Measurements from ENCODE around the gene IFNAR1. TPM values are rescaled to one million over a fixed set of nuclear protein-coding genes. Genes with fewer than 3 reads are reported as not detected.

The IFNAR1 gene
- total RNA-seq, 2 experiments from 2014 or later = 37.6 to 40.9 TPM

GRCh38 chr21:33332143-33332542 is 7.4 kb downstream of the IFNAR1 start:
- H3K9me3 Mint-ChIP-seq = peaks cover 15% of the 10 kb centered on the region
- peak overlapping the region; percentile 64 for H3K27ac Mint-ChIP-seq
- CTCF ChIA-PET = interaction anchor here (1.4 to 3.3 kb wide), 4 partner anchors 15 to 110 kb away, joined by 3 to 12 read pairs (median 6); no protein-coding TSS in a partner anchor
- H3K4me1 Mint-ChIP-seq = peaks cover 62% of the 10 kb centered on the region
- H3K4me3 Mint-ChIP-seq = peak overlapping the region; percentile 6
- POLR2A ChIA-PET = interaction anchor here (1.6 kb wide), 1 partner anchor 30 kb away, joined by 4 read pairs; no protein-coding TSS in a partner anchor
- H3K27me3 Mint-ChIP-seq = no peaks in the 10 kb centered on the region
- H3K36me3 Mint-ChIP-seq (ENCODE audit: low read depth) = peaks cover 42% of the 10 kb centered on the region
- peak; percentile 53 for DNase-seq

- ChIA-PET CTCF (interaction anchor here (0.6 to 0.7 kb wide), 2 partner anchors 20 to 168 kb away, joined by 3 read pairs; no protein-coding TSS in a partner anchor), POLR2A (no interaction called here)
- peaks cover 40% of the 10 kb centered on the region for H3K36me3 Mint-ChIP-seq (ENCODE audit: low read depth)
Measured at GRCh38 chr21:33334191-33334590, 9.4 kb downstream of the IFNAR1 start.

GRCh38 chr21:33334824-33335223 is 10.1 kb downstream of the IFNAR1 start:
- H3K27me3 Mint-ChIP-seq = no peaks in the 10 kb centered on the region
- CTCF ChIA-PET = no interaction called here
- H3K27ac Mint-ChIP-seq = no peak overlapping the region
- H3K4me1 Mint-ChIP-seq = peaks cover 42% of the 10 kb centered on the region
- POLR2A ChIA-PET = no interaction called here
- DNase-seq = no peak
- H3K9me3 Mint-ChIP-seq = peaks cover 15% of the 10 kb centered on the region
- no peak overlapping the region for H3K4me3 Mint-ChIP-seq
- peaks cover 40% of the 10 kb centered on the region for H3K36me3 Mint-ChIP-seq (ENCODE audit: low read depth)

More at GRCh38 chr21:33334191-33334590, 9.4 kb downstream of the IFNAR1 start:
- Mint-ChIP-seq H3K27ac (no peak overlapping the region), H3K9me3 (peaks cover 15% of the 10 kb centered on the region), H3K4me3 (no peak overlapping the region), H3K4me1 (peaks cover 46% of the 10 kb centered on the region), H3K27me3 (no peaks in the 10 kb centered on the region)
- no peak for DNase-seq

GRCh38 chr21:33339135-33339534 is 14.4 kb downstream of the IFNAR1 start:
- Mint-ChIP-seq H3K9me3 (peaks cover under 1% of the 10 kb centered on the region), H3K4me3 (no peak overlapping the region), H3K4me1 (peaks cover 9% of the 10 kb centered on the region), H3K27me3 (no peaks in the 10 kb centered on the region), H3K36me3 (ENCODE audit: low read depth) (peaks cover 32% of the 10 kb centered on the region), H3K27ac (no peak overlapping the region)
- CTCF ChIA-PET = interaction anchor here (3.8 kb wide), 1 partner anchor 22 kb away, joined by 11 read pairs; no protein-coding TSS in a partner anchor
- POLR2A ChIA-PET = no interaction called here
- DNase-seq = no peak

- H3K4me1 Mint-ChIP-seq = peaks cover 7% of the 10 kb centered on the region
- no peaks in the 10 kb centered on the region for H3K27me3 Mint-ChIP-seq
- no peak overlapping the region for H3K4me3 Mint-ChIP-seq
- ChIA-PET CTCF (interaction anchor here (0.6 to 3.8 kb wide), 2 partner anchors 21 to 202 kb away, joined by 6 to 11 read pairs; no protein-coding TSS in a partner anchor), POLR2A (no interaction called here)
- no peak for DNase-seq
- H3K27ac Mint-ChIP-seq = no peak overlapping the region
- peaks cover 31% of the 10 kb centered on the region for H3K36me3 Mint-ChIP-seq (ENCODE audit: low read depth)
- no peaks in the 10 kb centered on the region for H3K9me3 Mint-ChIP-seq
Measured at GRCh38 chr21:33339918-33340317, 15.1 kb downstream of the IFNAR1 start.

- Mint-ChIP-seq H3K9me3 (no peaks in the 10 kb centered on the region), H3K27ac (no peak overlapping the region), H3K4me1 (peaks cover 12% of the 10 kb centered on the region), H3K4me3 (no peak overlapping the region), H3K36me3 (ENCODE audit: low read depth) (peaks cover 61% of the 10 kb centered on the region), H3K27me3 (no peaks in the 10 kb centered on the region)
- ChIA-PET POLR2A (no interaction called here), CTCF (interaction anchor here (0.6 to 7.7 kb wide), 4 partner anchors 14 to 629 kb away, joined by 3 to 40 read pairs (median 5); no protein-coding TSS in a partner anchor)
- no peak for DNase-seq
Measured at GRCh38 chr21:33345751-33346238, 21.0 kb downstream of the IFNAR1 start.

GRCh38 chr21:33348706-33349105 is 23.9 kb downstream of the IFNAR1 start:
- Mint-ChIP-seq H3K4me1 (peaks cover 10% of the 10 kb centered on the region), H3K27ac (no peak overlapping the region), H3K9me3 (no peaks in the 10 kb centered on the region), H3K36me3 (ENCODE audit: low read depth) (peaks cover 55% of the 10 kb centered on the region), H3K27me3 (no peaks in the 10 kb centered on the region), H3K4me3 (no peak overlapping the region)
- no peak for DNase-seq
- ChIA-PET POLR2A (no interaction called here), CTCF (interaction anchor here (1.3 to 7.7 kb wide), 2 partner anchors 13 to 121 kb away, joined by 3 to 40 read pairs; no protein-coding TSS in a partner anchor)

- POLR2A ChIA-PET = no interaction called here
- peaks cover 18% of the 10 kb centered on the region for H3K4me1 Mint-ChIP-seq
- no peaks in the 10 kb centered on the region for H3K27me3 Mint-ChIP-seq
- H3K27ac Mint-ChIP-seq = no peak overlapping the region
- H3K4me3 Mint-ChIP-seq = no peak overlapping the region
- no peaks in the 10 kb centered on the region for H3K9me3 Mint-ChIP-seq
- no peak for DNase-seq
- CTCF ChIA-PET = interaction anchor here (7.7 kb wide), 1 partner anchor 11 kb away, joined by 40 read pairs; no protein-coding TSS in a partner anchor
- H3K36me3 Mint-ChIP-seq (ENCODE audit: low read depth) = peaks cover 53% of the 10 kb centered on the region
Measured at GRCh38 chr21:33350676-33351075, 25.9 kb downstream of the IFNAR1 start.

- POLR2A ChIA-PET = no interaction called here
Measured at GRCh38 chr21:33355355-33355754, 30.6 kb downstream of the IFNAR1 start.

GRCh38 chr21:33355996-33356395 is 31.2 kb downstream of the IFNAR1 start:
- no peak overlapping the region for H3K27ac Mint-ChIP-seq
- H3K4me3 Mint-ChIP-seq = no peak overlapping the region
- H3K9me3 Mint-ChIP-seq = no peaks in the 10 kb centered on the region
- H3K36me3 Mint-ChIP-seq (ENCODE audit: low read depth) = peaks cover 30% of the 10 kb centered on the region
- DNase-seq = no peak
- H3K4me1 Mint-ChIP-seq = peaks cover 16% of the 10 kb centered on the region
- ChIA-PET CTCF (interaction anchor here (0.7 kb wide), 1 partner anchor 90 kb away, joined by 3 read pairs; no protein-coding TSS in a partner anchor), POLR2A (no interaction called here)
- no peaks in the 10 kb centered on the region for H3K27me3 Mint-ChIP-seq

More at GRCh38 chr21:33355355-33355754, 30.6 kb downstream of the IFNAR1 start:
- CTCF ChIA-PET = interaction anchor here (1.7 kb wide), 1 partner anchor 24 kb away, joined by 5 read pairs; no protein-coding TSS in a partner anchor
- DNase-seq = no peak
- Mint-ChIP-seq H3K9me3 (no peaks in the 10 kb centered on the region), H3K4me1 (peaks cover 15% of the 10 kb centered on the region), H3K36me3 (ENCODE audit: low read depth) (peaks cover 35% of the 10 kb centered on the region), H3K27me3 (no peaks in the 10 kb centered on the region), H3K4me3 (no peak overlapping the region), H3K27ac (no peak overlapping the region)

GRCh38 chr21:33357177-33357576 is 32.4 kb downstream of the IFNAR1 start:
- Mint-ChIP-seq H3K4me3 (no peak overlapping the region), H3K9me3 (no peaks in the 10 kb centered on the region), H3K36me3 (ENCODE audit: low read depth) (peaks cover 24% of the 10 kb centered on the region), H3K27ac (no peak overlapping the region), H3K27me3 (no peaks in the 10 kb centered on the region), H3K4me1 (peaks cover 26% of the 10 kb centered on the region)
- ChIA-PET CTCF (no interaction called here), POLR2A (no interaction called here)
- DNase-seq = no peak

GRCh38 chr21:33359446-33359845 is 34.7 kb downstream of the IFNAR1 start:
- H3K9me3 Mint-ChIP-seq = peaks cover 3% of the 10 kb centered on the region
- H3K36me3 Mint-ChIP-seq (ENCODE audit: low read depth) = peaks cover 25% of the 10 kb centered on the region
- H3K4me1 Mint-ChIP-seq = peaks cover 38% of the 10 kb centered on the region
- ChIA-PET POLR2A (no interaction called here), CTCF (interaction anchor here (2.4 to 3.0 kb wide), 2 partner anchors 16 to 20 kb away, joined by 11 to 13 read pairs; no protein-coding TSS in a partner anchor)
- no peak for DNase-seq
- H3K4me3 Mint-ChIP-seq = no peak overlapping the region
- no peak overlapping the region for H3K27ac Mint-ChIP-seq
- no peaks in the 10 kb centered on the region for H3K27me3 Mint-ChIP-seq

GRCh38 chr21:33360281-33360680 is 35.5 kb downstream of the IFNAR1 start:
- H3K27me3 Mint-ChIP-seq = no peaks in the 10 kb centered on the region
- H3K9me3 Mint-ChIP-seq = peaks cover 3% of the 10 kb centered on the region
- H3K4me3 Mint-ChIP-seq = no peak overlapping the region
- ChIA-PET POLR2A (no interaction called here), CTCF (interaction anchor here (1.4 to 3.2 kb wide), 8 partner anchors 11 to 178 kb away, joined by 3 to 40 read pairs (median 8); no protein-coding TSS in a partner anchor)
- no peak for DNase-seq
- H3K4me1 Mint-ChIP-seq = peaks cover 34% of the 10 kb centered on the region
- H3K36me3 Mint-ChIP-seq (ENCODE audit: low read depth) = peaks cover 22% of the 10 kb centered on the region
- H3K27ac Mint-ChIP-seq = no peak overlapping the region
